HG03135 (cell line): ENCODE results near the gene WWP2.
"Not testable (repeated sequence)": the region's sequence is repeated elsewhere in the genome, so short reads cannot be mapped to it uniquely, and the experiment has no call there.

Source experiments
- ATAC-seq: cut with Tn5 transposase; IDR thresholded peaks from one replicate; pipeline ENCODE4 v1.9.1; 2021; ENCODE audit warnings: mild to moderate bottlenecking, moderate library complexity; ENCODE audit not compliant: unreplicated experiment

WWP2 gene

DNA sequence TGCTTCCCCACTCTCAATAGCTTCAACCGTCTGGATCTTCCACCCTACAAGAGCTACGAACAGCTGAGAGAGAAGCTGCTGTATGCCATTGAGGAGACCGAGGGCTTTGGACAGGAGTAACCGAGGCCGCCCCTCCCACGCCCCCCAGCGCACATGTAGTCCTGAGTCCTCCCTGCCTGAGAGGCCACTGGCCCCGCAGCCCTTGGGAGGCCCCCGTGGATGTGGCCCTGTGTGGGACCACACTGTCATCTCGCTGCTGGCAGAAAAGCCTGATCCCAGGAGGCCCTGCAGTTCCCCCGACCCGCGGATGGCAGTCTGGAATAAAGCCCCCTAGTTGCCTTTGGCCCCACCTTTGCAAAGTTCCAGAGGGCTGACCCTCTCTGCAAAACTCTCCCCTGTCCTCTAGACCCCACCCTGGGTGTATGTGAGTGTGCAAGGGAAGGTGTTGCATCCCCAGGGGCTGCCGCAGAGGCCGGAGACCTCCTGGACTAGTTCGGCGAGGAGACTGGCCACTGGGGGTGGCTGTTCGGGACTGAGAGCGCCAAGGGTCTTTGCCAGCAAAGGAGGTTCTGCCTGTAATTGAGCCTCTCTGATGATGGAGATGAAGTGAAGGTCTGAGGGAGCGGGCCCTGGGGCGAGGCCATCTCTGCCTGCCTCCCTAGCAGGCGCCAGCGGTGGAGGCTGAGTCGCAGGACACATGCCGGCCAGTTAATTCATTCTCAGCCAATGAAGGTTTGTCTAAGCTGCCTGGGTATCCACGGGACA lies 177.9 kb downstream of the WWP2 start:
- ATAC-seq: no peak

GRCh38 chr16:69940676-69941075 lies 178.5 kb downstream of the WWP2 start:
- ATAC-seq: no peak

GRCh38 chr16:69941251-69942098 lies 179.3 kb downstream of the WWP2 start:
- no peak for ATAC-seq

GRCh38 chr16:69942099-69942491 lies 180.0 kb downstream of the WWP2 start:
- ATAC-seq: no peak

DNA sequence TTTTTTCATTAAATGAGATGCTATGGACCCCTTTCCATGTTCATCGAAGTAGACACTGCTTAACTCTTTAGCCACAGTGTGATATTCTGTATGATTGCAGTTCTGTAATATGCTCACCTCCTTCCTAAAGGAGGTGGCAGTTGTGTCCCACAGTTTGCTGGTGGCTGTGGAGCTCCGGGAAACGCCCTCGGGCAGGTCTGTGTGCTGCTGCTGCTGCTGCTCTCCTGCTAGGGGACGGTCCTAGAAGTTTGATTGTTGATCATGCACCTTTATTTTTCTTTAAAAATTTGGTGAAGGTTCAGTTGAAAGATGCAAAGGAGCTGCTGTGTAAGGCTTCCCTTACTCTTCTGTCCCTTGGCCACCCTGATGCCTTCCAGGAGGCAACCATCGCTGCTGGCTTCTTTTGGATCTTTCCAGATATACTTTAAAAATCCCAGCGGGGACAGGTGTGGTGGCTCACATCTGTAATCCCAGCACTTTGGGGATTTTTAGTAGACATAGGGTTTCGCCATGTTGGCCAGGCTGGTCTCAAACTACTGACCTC lies 180.6 kb downstream of the WWP2 start:
- no peak for ATAC-seq

- ATAC-seq: not testable (repeated sequence)
Measured at GRCh38 chr16:69943241-69944036, 181.3 kb downstream of the WWP2 start.

DNA sequence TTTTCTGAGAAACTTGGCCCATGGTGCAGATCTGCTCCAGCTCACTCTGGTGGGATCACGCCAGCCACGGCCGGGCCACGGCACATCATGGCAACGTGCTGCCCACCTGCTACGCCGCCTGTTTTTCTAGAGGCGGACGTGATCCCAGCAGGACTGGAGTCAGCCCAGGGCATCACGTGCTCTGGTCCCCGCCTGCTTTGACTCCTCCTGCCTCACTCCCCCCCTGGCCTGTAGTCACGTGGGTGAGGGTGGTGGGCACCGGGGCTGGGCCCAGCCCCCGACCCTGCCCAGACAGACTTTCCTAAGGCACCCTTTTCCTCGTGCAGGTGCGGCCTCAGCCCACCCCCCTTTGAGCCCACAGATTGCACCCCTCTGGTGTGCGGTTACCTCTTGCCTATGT lies 188.3 kb downstream of the WWP2 start:
- not testable (repeated sequence) for ATAC-seq

- ATAC-seq: not testable (repeated sequence)
Measured at GRCh38 chr16:69951017-69951671, 189.0 kb downstream of the WWP2 start, which contains the start of gene CLEC18A. Gene CLEC18A, plus strand, starts transcription at chr16:69951334. Its CDS starts 33 bp downstream, at chr16:69951367.

GRCh38 chr16:69951672-69952031 lies 189.5 kb downstream of the WWP2 start:
- ATAC-seq: not testable (repeated sequence)

GRCh38 chr16:69952116-69952515 lies 190.0 kb downstream of the WWP2 start:
- not testable (repeated sequence) for ATAC-seq

GRCh38 chr16:69952572-69953355 lies 190.6 kb downstream of the WWP2 start:
- not testable (repeated sequence) for ATAC-seq

DNA sequence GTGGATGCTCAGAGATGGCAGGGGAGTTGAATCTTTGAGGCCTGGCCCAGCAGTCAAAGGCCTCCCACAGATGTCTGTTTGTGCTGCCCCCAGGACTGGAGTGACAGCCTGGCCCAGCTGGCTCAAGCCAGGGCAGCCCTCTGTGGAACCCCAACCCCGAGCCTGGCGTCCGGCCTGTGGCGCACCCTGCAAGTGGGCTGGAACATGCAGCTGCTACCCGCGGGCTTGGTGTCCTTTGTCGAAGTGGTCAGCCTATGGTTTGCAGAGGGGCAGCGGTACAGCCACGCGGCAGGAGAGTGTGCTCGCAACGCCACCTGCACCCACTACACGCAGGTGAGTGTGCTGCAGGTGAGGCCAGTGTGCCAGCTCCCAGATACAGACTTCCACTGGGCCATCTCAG lies 192.1 kb downstream of the WWP2 start:
- ATAC-seq: not testable (repeated sequence)

DNA sequence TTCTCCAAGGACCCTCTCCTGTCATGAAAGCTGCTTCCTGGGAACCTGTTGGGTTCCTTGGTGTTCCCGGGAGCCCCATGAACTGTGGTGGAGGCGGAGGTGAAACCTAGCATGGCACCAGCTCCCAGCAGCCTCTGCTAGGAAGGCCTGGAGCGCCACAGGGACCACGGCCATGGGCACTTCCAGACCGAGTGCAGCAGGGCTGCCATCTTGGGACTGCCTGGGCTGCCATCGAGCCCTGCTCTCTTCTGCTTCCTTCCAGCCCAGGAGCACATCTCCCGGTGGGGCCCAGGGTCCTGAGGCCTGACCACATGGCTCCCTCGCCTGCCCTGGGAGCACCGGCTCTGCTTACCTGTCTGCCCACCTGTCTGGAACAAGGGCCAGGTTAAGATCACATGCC lies 201.2 kb downstream of the WWP2 start:
- ATAC-seq: not testable (repeated sequence)

DNA sequence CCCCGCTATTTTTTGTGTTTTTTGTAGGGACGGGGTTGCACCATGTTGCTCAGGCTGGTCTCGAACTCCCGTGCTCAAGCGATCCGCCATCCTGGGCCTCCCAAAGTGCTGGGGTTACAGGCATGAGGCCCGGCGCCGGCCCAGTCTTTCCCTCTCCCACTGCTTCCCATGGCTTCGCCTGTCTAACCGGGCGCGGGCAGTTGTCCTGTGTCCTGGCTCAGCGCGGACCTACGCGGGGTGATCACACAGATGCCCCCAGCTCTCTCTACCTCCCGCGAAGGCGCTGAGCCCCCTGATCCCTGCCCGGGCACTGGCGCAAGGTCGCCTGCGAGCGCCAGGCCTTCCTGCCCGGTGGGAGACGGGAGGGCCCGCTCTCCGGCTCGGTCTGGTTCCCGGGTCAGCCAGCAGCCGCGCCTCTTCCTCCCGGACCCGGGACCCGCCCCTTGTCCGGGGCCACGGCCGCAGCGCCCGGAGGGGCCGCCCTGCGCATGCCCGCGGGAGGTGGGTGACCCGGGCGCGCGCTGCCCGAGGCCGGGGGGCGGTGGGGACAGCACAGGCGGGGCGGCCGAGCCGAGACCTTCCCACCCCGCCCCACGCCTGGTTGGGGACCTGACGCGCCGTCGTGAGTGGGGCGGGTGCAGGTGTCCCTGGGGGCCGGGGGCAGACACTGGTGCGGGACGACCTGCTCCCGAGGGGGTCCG lies 203.0 kb downstream of the WWP2 start:
- not testable (repeated sequence) for ATAC-seq

DNA sequence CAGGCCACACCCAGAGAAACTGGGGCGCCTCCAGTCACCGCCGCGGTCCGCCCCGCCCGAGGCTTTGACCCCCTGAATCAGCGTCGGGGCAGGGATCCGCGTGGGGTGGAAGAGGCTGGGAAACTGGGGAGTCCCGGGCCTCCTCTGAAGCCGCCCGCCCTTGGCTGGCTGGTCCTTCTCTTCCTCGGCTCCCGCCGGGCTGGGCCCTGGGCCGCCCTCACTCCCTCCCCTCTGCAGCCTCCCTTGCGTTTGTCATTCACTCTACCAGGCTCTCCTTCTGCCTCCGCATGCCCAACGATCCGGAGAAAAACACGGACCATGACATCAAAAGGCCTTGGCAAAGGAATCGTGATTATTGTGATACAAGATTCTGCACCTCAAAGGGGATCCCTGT lies 203.5 kb downstream of the WWP2 start:
- ATAC-seq: not testable (repeated sequence)

DNA sequence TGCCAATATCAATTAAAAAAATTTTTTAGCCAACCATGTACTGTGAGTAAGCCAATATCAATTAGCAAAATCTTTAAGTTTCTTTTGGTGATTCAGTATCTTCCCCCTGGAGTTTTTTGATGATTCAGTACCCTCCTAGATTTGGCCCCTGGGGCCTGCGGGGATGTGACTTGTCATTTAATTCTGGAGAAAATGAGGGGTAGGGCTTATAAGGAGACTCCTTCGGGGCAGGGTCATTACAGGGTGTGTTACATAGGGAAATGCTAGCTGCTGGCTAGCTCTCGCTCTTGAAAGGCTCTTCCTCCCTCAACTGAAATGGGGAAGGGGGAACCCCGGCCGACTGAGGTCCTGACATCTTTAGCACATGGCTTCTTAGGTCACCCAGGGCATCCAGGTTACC lies 205.6 kb downstream of the WWP2 start:
- ATAC-seq: not testable (repeated sequence)

DNA sequence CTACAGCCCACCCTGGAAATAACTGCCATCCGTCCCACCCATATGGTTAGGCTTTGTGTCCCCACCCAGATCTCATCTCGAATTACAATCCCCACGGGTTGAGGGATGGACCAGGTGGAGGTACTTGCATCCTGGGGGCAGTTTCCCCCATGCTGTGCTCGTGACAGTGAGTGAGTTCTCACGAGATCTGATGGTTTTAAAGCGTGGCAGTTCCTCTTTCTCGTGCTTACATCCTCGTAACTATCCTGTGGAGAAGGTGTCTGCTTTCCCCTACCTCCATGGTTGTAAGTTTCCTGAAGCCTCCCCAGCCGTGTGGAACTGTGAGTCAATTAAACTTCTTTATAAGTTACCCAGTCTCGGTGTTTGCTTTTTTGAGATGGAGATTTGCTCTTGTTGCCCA lies 206.0 kb downstream of the WWP2 start:
- not testable (repeated sequence) for ATAC-seq

GRCh38 chr16:69969657-69970056 lies 207.5 kb downstream of the WWP2 start:
- ATAC-seq: not testable (repeated sequence)

DNA sequence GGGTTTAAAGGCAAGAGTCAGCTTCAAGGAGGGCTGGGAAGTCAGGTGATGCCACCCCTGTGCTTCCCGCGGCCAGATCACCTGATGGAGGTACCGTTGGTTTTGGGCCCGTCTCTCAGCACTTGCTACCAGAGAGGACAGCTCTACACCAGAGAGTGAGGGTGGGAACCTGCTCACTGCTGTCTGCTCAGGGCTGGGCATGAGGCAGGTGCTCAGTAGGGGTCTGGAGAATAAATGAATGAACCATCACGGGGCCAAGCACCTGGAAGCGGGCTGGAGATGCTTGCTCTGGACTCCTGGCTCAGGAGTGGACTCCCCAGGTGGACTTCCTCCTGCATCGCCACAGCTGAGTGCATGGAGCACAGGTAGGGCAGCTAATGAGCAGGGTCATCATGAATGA lies 210.0 kb downstream of the WWP2 start:
- ATAC-seq: not testable (repeated sequence)
